Endothelial cell of umbilical vein (primary cell): ENCODE data around the gene CYFIP1. TPM values are rescaled to one million over a fixed set of nuclear protein-coding genes. Genes with fewer than 3 reads are reported as not detected.

Experiments used
- BruUV-seq: library from RNA; stranded (reverse); fragments of 400-500 nt; replicated peaks from 2 replicates; lab custom pipeline; 2021; lab: Mats Ljungman, UMichigan
- CTCF ChIA-PET: fragments of 300-600, 350-600 bp; sonication (Branson Sonifier 250); formaldehyde crosslinking; loops from one replicate; lab custom pipeline; 2021; ENCODE audit warnings: antibody characterized with exemption, inconsistent platforms; lab: Charles Lee
- POLR2A ChIA-PET: fragments of 300-600, 350-600 bp; sonication (Branson Sonifier 250); formaldehyde crosslinking; loops from one replicate; lab custom pipeline; 2021; ENCODE audit warnings: antibody characterized with exemption, inconsistent platforms; lab: Charles Lee
- DNase-seq: peaks from one replicate; pipeline ENCODE4 v3.0.0-alpha.2; 2011; ENCODE audit warnings: low read depth, low spot score
- FAIRE-seq: peaks from 2 replicates; lab custom pipeline; 2011; peaks lifted over from hg19 to GRCh38; lab: Jason Lieb, UNC
- H2AFZ ChIP-seq: 2 replicates; pipeline ENCODE4 v1.6.0; 2012; ENCODE audit warnings: low read depth, low read length, control low read depth, inconsistent platforms
- H3K27ac ChIP-seq: 2 replicates; pipeline ENCODE4 v1.5.1; 2011; ENCODE audit warnings: low read depth, mild to moderate bottlenecking, control low read depth, low read length, moderate library complexity; ENCODE audit not compliant: insufficient read depth
- H3K27me3 ChIP-seq, 2 experiments: 2 replicates each; pipeline versions ENCODE4 v1.6.0 to v1.6.1; 2011; ENCODE audit warnings: low read length in 2 of 2, mixed read lengths in 1 of 2; ENCODE audit not compliant: control insufficient read depth in 2 of 2, insufficient read depth in 2 of 2
- H3K36me3 ChIP-seq, 2 experiments: 2 replicates in 1 of 2; 3 replicates in 1 of 2; pipeline ENCODE4 v1.5.1; 2011; ENCODE audit warnings: low read length in 2 of 2, mild to moderate bottlenecking in 1 of 2, moderate library complexity in 1 of 2; ENCODE audit not compliant: control insufficient read depth in 2 of 2, insufficient read depth in 2 of 2; ENCODE audit errors: extremely low read depth in 1 of 2
- H3K4me1 ChIP-seq: 3 replicates; pipeline ENCODE4 v1.5.1; 2011; ENCODE audit warnings: mild to moderate bottlenecking, low read length; ENCODE audit not compliant: control insufficient read depth, insufficient read depth; ENCODE audit errors: extremely low read depth
- H3K4me2 ChIP-seq: 2 replicates; pipeline ENCODE4 v1.6.1; 2011; ENCODE audit warnings: low read length, control low read depth, mixed read lengths; ENCODE audit not compliant: insufficient read depth
- H3K4me3 ChIP-seq, 3 experiments: fragments of 200-600 bp in 1 of 3; sonication (generic), shearing (Covaris generic) in 1 of 3; replicated peaks in 1 of 3; 2 replicates each; pipeline ENCODE4 v1.5.1; 2011 to 2016; ENCODE audit warnings: control low read depth in 3 of 3, low read length in 3 of 3, mild to moderate bottlenecking in 2 of 3, inconsistent platforms in 1 of 3, low read depth in 1 of 3, moderate library complexity in 1 of 3; ENCODE audit not compliant: insufficient read depth in 1 of 3
- H3K79me2 ChIP-seq: 2 replicates; pipeline ENCODE4 v1.6.0; 2012; ENCODE audit warnings: low read length, inconsistent platforms; ENCODE audit not compliant: control insufficient read depth, insufficient read depth
- H3K9ac ChIP-seq: replicated peaks from 2 replicates; pipeline ENCODE3; 2011; ENCODE audit warnings: low read length, control low read depth; ENCODE audit not compliant: insufficient read depth; ENCODE audit errors: extremely low read depth
- H3K9me1 ChIP-seq: replicated peaks from 3 replicates; pipeline ENCODE4 v1.6.0; 2011; ENCODE audit warnings: mild to moderate bottlenecking, low read length; ENCODE audit not compliant: control insufficient read depth, insufficient read depth; ENCODE audit errors: extremely low read depth
- H3K9me3 ChIP-seq: replicated peaks from 2 replicates; pipeline ENCODE4 v1.5.1; 2012; ENCODE audit warnings: low read length, inconsistent platforms; ENCODE audit not compliant: control insufficient read depth, insufficient read depth
- H4K20me1 ChIP-seq: replicated peaks from 2 replicates; pipeline ENCODE3; 2011; ENCODE audit warnings: mild to moderate bottlenecking, low read length; ENCODE audit not compliant: control insufficient read depth, insufficient read depth; ENCODE audit errors: extremely low read depth
- CTCF ChIP-seq, 2 donors: IDR thresholded peaks; 1 replicate in 1 of 2; 2 replicates in 1 of 2; pipeline ENCODE4 v1.5.1; 2011; ENCODE audit warnings: low read length in 2 of 2, mild to moderate bottlenecking in 2 of 2, moderate library complexity in 2 of 2, control low read depth in 1 of 2, inconsistent platforms in 1 of 2, low read depth in 1 of 2; ENCODE audit not compliant: insufficient read depth in 1 of 2; ENCODE audit errors: extremely low read depth in 1 of 2
- EZH2 ChIP-seq: IDR thresholded peaks from 2 replicates; pipeline ENCODE4 v1.6.1; 2012; ENCODE audit warnings: borderline replicate concordance, low read depth, mild to moderate bottlenecking, moderate library complexity, low read length, inconsistent platforms; ENCODE audit not compliant: severe bottlenecking
- FOS ChIP-seq: IDR thresholded peaks from 2 replicates; pipeline ENCODE4 v1.6.1; 2011; ENCODE audit warnings: mild to moderate bottlenecking, low read length, moderate library complexity, borderline replicate concordance; ENCODE audit not compliant: insufficient read depth
- GATA2 ChIP-seq: IDR thresholded peaks from 2 replicates; pipeline ENCODE4 v1.7.0; 2011; ENCODE audit warnings: low read depth, mild to moderate bottlenecking, moderate library complexity, mixed read lengths, low read length; ENCODE audit not compliant: insufficient read length, insufficient read depth
- JUN ChIP-seq: IDR thresholded peaks from 2 replicates; pipeline ENCODE4 v1.6.1; 2011; ENCODE audit warnings: borderline replicate concordance, low read depth; ENCODE audit not compliant: insufficient read length, insufficient read depth
- MAX ChIP-seq: IDR thresholded peaks from 2 replicates; pipeline ENCODE4 v1.6.1; 2011; ENCODE audit not compliant: insufficient read depth, insufficient read length
- MYC ChIP-seq: IDR thresholded peaks from one replicate; pipeline ENCODE4 v1.6.1; 2011; ENCODE audit warnings: mild to moderate bottlenecking, low read depth, low read length
- POLR2A ChIP-seq: IDR thresholded peaks from 2 replicates; pipeline ENCODE4 v1.6.1; 2012; ENCODE audit warnings: low read depth, mild to moderate bottlenecking, control low read depth, low read length
- POLR2AphosphoS5 ChIP-seq: IDR thresholded peaks from 2 replicates; pipeline ENCODE4 v1.6.1; 2012; ENCODE audit warnings: low read depth, mild to moderate bottlenecking, control low read depth, low read length, moderate library complexity; ENCODE audit not compliant: insufficient read depth
- dilution Hi-C: fragments of 300-500 bp; cut with MboI; formaldehyde crosslinking; loops from one replicate; pipeline ENCODE4 v1.15.0; 2019; ENCODE audit warnings: low sequenced_read_pairs; ENCODE audit not compliant: extremely low pct_ligation_motif_present
- intact Hi-C: fragments of 100-400 bp; cut with micrococcal nuclease; formaldehyde crosslinking; loops from one replicate; pipeline ENCODE4 v1.10.0; 2022
- polyA plus RNA-seq, 4 experiments: library from polyadenylated mRNA; depleted of rRNA in 3 of 4; stranded (reverse) in 3 of 4; unstranded in 1 of 4; fragments of >200 nt; gene quantifications; 2 replicates each; pipeline versions ENCODE4 v1.2.1 to v1.2.3, GENCODE V29; 2011 to 2012; ENCODE audit warnings: missing spikeins in 1 of 4
- total RNA-seq: library from RNA; stranded (reverse); gene quantifications from 2 replicates; pipeline ENCODE4 v1.2.3, GENCODE V29; 2021

The CYFIP1 gene
- total and polyA plus RNA-seq, 2 donors (not counting 3 experiments of a cell fraction or from before 2014, with no cell fraction given): 81.4 to 158 TPM

GRCh38 chr15:22880068-22880980 is 99.8 kb downstream of the CYFIP1 start:
- Histone ChIP-seq H3K4me2 (no peak overlapping the region), H3K4me3 (no peak overlapping the region), H3K79me2 (no peaks in the 10 kb centered on the region), H2AFZ (no peak overlapping the region), H3K27me3 (no peaks in the 10 kb centered on the region), H3K9me1 (no peaks in the 10 kb centered on the region), H3K9me3 (no peaks in the 10 kb centered on the region), H3K4me1 (no peaks in the 10 kb centered on the region), H3K9ac (no peak overlapping the region), H3K36me3 (peaks cover 6 to 32% of the 10 kb centered on the region in 2 experiments), H3K27ac (no peak overlapping the region), H4K20me1 (no peaks in the 10 kb centered on the region)
- ChIA-PET POLR2A (no interaction called here), CTCF (no interaction called here)
- BruUV-seq: no TSS peak
- no peak for FAIRE-seq
- intact Hi-C loops: no loop called here
- DNase-seq: no peak
- no peak for TF ChIP-seq MAX
- no peak for TF ChIP-seq GATA2
- no peak for TF ChIP-seq FOS
- TF ChIP-seq MYC: no peak
- TF ChIP-seq POLR2A: no peak
- TF ChIP-seq EZH2: no peak
- TF ChIP-seq JUN: no peak
- TF ChIP-seq CTCF (IDR thresholded peaks at IDR 0.05; ENCODE audit: extremely low read depth in 1 of 2, insufficient read depth in 1 of 2, low read depth in 1 of 2, low read length in 2 of 2): no peak
- TF ChIP-seq POLR2AphosphoS5: no peak
- dilution Hi-C loops: no loop called here
